ENCODE results near the gene HBE1. TPM values are rescaled to one million over a fixed set of nuclear protein-coding genes. Genes with fewer than 3 reads are reported as not detected.
"Not testable (repeated sequence)": the region's sequence is repeated elsewhere in the genome, so short reads cannot be mapped to it uniquely, and the experiment has no call there.

HBE1 gene
- polyA plus RNA-seq, 3 donors: 7.4 to 13.8 (median 8.1) TPM

- DNase-seq (ENCODE audit: low read depth in 3 of 3, low spot score in 2 of 3): not testable (repeated sequence)
These were observed 14.9 kb downstream of the HBE1 start, which contains the start of gene HBG2 for GRCh38 chr11:5254646-5255413. Gene HBG2 (minus strand): TSS chr11:5254781. CDS start chr11:5254728, 53 bp downstream.

- DNase-seq (ENCODE audit: low read depth in 3 of 3, low spot score in 2 of 3): not testable (repeated sequence)
These were observed 15.7 kb downstream of the HBE1 start for GRCh38 chr11:5254023-5254422.

GRCh38 chr11:5253440-5253839 is 16.3 kb downstream of the HBE1 start:
- DNase-seq (ENCODE audit: low read depth in 3 of 3, low spot score in 2 of 3): not testable (repeated sequence)

- no peak for DNase-seq (ENCODE audit: low read depth in 3 of 3, low spot score in 2 of 3)
These were observed 16.9 kb downstream of the HBE1 start for GRCh38 chr11:5252919-5253265.

- DNase-seq (ENCODE audit: low read depth in 3 of 3, low spot score in 2 of 3): no peak
These were observed 17.4 kb downstream of the HBE1 start for GRCh38 chr11:5252192-5252918.

GRCh38 chr11:5251746-5252145 is 18.0 kb downstream of the HBE1 start:
- no peak for DNase-seq (ENCODE audit: low read depth in 3 of 3, low spot score in 2 of 3)

GRCh38 chr11:5250543-5251204 is 19.1 kb downstream of the HBE1 start:
- no peak for DNase-seq (ENCODE audit: low read depth in 3 of 3, low spot score in 2 of 3)

GRCh38 chr11:5249807-5250396 is 19.8 kb downstream of the HBE1 start, which contains the start of gene HBG1:
Gene HBG1 (minus strand): TSS chr11:5249857. CDS start chr11:5249804, 53 bp downstream.
- not testable (repeated sequence) for DNase-seq (ENCODE audit: low read depth in 3 of 3, low spot score in 2 of 3)

GRCh38 chr11:5248498-5248897 is 21.2 kb downstream of the HBE1 start:
- not testable (repeated sequence) for DNase-seq (ENCODE audit: low read depth in 3 of 3, low spot score in 2 of 3)

- no peak for DNase-seq (ENCODE audit: low read depth in 3 of 3, low spot score in 2 of 3)
These were observed 22.1 kb downstream of the HBE1 start for GRCh38 chr11:5247472-5248192.

- no peak for DNase-seq (ENCODE audit: low read depth in 3 of 3, low spot score in 2 of 3)
These were observed 22.8 kb downstream of the HBE1 start for GRCh38 chr11:5246772-5247471.

GRCh38 chr11:5245155-5245554 is 24.6 kb downstream of the HBE1 start:
- no peak for DNase-seq (ENCODE audit: low read depth in 3 of 3, low spot score in 2 of 3)

GRCh38 chr11:5243816-5244180 is 25.9 kb downstream of the HBE1 start:
- no peak for DNase-seq (ENCODE audit: low read depth in 3 of 3, low spot score in 2 of 3)

- no peak for DNase-seq (ENCODE audit: low read depth in 3 of 3, low spot score in 2 of 3)
These were observed 26.6 kb downstream of the HBE1 start for GRCh38 chr11:5242933-5243815.

- DNase-seq (ENCODE audit: low read depth in 3 of 3, low spot score in 2 of 3): no peak
These were observed 27.5 kb downstream of the HBE1 start for GRCh38 chr11:5242208-5242607.

- DNase-seq (ENCODE audit: low read depth in 3 of 3, low spot score in 2 of 3): no peak
These were observed 28.3 kb downstream of the HBE1 start for GRCh38 chr11:5241458-5241857.

GRCh38 chr11:5240458-5240857 is 29.3 kb downstream of the HBE1 start:
- no peak for DNase-seq (ENCODE audit: low read depth in 3 of 3, low spot score in 2 of 3)

- no peak for DNase-seq (ENCODE audit: low read depth in 3 of 3, low spot score in 2 of 3)
These were observed 29.7 kb downstream of the HBE1 start for GRCh38 chr11:5240056-5240455.

- DNase-seq (ENCODE audit: low read depth in 3 of 3, low spot score in 2 of 3): no peak
These were observed 30.7 kb downstream of the HBE1 start for GRCh38 chr11:5239046-5239445.

Data from right renal cortex interstitium (tissue), 3 donors.